GM12874 (cell line): ENCODE measurements around the gene NR2C1.

Experiments used
- CTCF ChIP-seq: IDR thresholded peaks from 2 replicates; pipeline ENCODE4 v1.5.1; 2011; ENCODE audit warnings: low read depth, mild to moderate bottlenecking, control low read depth, low read length, moderate library complexity; ENCODE audit not compliant: insufficient read depth

The NR2C1 gene

GRCh38 chr12:95072900-95073697 lies at the start of gene NR2C1:
NR2C1 (minus strand) TSS chr12:95073618; CDS start chr12:95067384, 6,234 bp downstream.
- TF ChIP-seq CTCF = 0 out of 2 replicates have a peak, but pooled peaks have one; percentile 87

DNA sequence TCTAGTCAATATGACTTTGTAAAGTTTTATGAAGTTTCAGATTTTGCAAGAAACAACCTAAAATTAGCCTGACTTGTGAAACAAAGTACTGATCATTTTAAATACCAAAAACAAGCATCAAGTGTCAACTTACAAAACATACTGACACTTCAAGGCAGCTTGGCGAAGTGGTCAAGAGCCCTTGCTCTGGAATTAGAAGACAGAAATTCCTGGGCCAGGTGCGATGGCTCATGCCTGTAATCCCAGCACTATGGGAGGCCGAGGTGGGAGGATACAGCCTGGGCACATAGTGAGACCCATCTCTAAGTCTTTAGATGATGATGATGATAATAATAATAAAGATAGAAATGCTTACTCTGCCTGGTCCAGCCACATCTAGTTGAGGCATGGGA lies 45.4 kb upstream of the NR2C1 start:
- no peak for TF ChIP-seq CTCF

DNA sequence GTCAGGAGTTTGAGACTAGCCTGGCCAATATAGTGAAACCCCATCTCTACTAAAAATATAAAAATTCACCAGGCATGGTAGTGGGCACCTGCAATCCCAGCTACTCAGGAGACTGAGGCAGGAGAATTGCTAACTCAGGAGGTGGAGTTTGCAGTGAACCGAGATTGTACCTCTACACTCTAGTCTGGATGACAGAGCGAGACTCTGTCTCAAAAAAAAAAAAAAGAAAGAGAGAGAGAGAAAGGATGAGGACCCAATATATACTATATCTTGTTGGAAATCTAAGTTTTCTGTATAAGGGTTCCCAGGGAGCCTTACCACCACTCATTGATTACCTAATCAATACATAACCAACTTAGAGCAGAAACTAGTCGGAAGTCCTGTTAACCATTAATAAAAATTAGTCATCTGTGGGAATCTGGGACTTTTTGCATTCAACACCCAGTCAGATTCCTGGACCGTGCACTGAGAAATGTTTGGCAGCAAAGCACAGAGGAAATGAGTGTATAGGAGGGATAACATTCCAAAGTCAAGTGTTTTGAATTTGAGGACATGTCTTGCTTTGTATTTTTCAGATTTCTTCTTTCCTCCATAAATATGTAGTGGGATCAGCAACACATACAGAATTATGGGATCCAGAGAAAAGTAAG lies 44.8 kb upstream of the NR2C1 start:
- no peak for TF ChIP-seq CTCF

- peak; percentile 36; the same call in 1 of the 2 replicates for TF ChIP-seq CTCF
These were observed 43.8 kb upstream of the NR2C1 start for GRCh38 chr12:95117178-95117599.

- TF ChIP-seq CTCF = no peak
These were observed 43.4 kb upstream of the NR2C1 start for GRCh38 chr12:95116773-95117172.

GRCh38 chr12:95116341-95116740 lies 42.9 kb upstream of the NR2C1 start:
- no peak for TF ChIP-seq CTCF

GRCh38 chr12:95115641-95116040 lies 42.2 kb upstream of the NR2C1 start:
- TF ChIP-seq CTCF = no peak
